ENCODE results near the gene DZIP1L.
"Not testable (repeated sequence)": the region's sequence is repeated elsewhere in the genome, so short reads cannot be mapped to it uniquely, and the experiment has no call there.

Gene DZIP1L

DNA sequence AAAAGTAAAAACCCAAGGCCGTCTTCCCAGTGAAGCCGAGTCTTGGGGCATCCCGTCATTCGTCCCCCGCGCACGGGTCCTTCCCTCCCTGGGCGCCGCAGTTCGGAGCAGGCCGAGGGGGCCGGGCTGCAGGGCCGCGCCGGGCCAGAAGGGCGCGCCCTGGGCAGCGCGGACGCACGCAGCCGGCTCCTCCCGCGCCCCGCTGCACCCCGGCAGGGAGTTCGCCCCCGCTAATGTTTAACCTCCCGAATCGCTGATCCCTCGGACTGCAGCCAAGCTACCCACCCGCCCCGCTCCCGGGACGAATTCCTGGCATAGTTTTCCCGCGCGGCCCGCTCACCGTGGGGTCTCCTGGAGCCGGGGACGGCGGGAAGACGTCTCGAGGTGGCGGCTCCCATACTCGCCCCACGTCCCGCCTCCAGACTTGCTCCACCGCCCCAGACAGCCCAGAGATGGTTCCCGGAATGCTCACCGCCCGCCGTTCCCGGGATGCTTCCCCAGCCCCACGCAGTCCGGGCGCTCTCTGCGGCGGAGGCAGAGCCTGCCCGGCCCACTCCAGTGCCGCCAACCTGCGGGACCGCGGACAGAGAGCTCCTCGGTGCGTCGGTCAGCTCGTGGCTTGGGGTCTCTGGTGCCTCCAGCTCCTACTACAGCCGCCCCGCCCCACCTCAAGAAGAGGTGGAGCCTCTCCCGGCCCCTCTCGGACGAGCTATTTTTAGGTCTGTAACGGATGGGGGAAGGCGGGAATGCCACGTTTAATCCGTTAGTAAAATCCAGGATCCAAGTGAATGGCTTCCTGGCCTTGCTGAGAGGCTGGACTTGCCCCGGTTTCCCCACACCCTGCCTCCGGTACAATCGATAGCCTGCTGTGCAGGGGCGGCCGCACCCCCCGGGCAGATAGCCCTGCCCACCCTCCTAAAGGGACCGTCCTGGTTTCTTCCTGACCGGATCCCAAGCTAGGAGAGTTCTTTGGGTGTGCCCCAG lies at the start of gene DZIP1L:
Gene DZIP1L, minus strand, starts transcription at position 621 of the 984 bp plus-strand sequence. CDS start 11,637 bp downstream, outside the sequence.
- DNase-seq = peak in 40 of 42 donors; percentile 27 to 76 (median 50)
- intact Hi-C loops (cut with DNase I) = loop anchor here (5.0 kb wide), 1 partner anchor 48 kb away; no protein-coding TSS in a partner anchor

DNA sequence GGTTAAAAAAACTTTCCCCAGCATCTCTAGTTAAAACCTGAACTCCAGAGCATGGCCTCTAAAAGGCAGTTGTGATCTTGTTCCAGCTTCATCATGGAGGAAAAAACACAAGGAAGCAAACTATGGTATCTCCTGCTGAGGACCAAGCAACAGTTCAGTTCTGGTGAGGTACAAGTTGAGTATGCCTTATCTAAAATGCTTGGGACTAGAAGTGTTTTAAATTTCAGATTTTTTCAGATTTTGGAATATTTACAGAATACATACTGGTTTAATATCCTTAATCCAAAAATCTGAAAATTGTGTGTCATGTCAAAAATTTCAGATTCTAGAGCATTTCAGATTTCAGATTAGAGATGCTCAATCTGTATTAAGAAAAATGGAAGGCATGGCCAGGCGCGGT lies 49.7 kb upstream of the DZIP1L start:
- intact Hi-C loops (cut with DNase I) = no loop called here
- DNase-seq = no peak

DNA sequence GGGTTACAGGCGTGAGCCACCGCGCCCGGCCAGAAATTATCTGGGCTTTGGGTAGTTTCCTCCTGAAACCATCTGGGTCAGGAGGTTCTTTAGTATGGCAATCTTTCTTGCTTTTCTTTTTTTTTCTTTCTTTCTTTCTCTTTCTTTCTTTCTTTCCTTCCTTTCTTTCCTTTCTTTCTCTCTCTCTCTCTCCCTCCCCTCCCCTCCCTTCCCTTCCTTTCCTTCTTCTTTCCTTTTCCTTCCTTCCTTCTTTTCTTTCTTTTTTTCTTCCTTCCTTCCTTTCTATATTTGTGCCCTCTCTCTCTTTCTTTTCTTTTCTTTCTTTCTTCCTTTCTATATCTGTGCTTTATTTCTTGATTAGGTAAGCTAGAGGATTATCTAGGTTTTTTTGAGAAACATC lies 42.3 kb upstream of the DZIP1L start:
- no peak for DNase-seq
- intact Hi-C loops (cut with DNase I) = no loop called here

GRCh38 chr3:138154534-138154933 lies 39.1 kb upstream of the DZIP1L start:
- intact Hi-C loops (cut with DNase I) = no loop called here
- DNase-seq = no peak

GRCh38 chr3:138148503-138148902 lies 33.1 kb upstream of the DZIP1L start:
- DNase-seq = no peak
- intact Hi-C loops (cut with DNase I) = no loop called here

DNA sequence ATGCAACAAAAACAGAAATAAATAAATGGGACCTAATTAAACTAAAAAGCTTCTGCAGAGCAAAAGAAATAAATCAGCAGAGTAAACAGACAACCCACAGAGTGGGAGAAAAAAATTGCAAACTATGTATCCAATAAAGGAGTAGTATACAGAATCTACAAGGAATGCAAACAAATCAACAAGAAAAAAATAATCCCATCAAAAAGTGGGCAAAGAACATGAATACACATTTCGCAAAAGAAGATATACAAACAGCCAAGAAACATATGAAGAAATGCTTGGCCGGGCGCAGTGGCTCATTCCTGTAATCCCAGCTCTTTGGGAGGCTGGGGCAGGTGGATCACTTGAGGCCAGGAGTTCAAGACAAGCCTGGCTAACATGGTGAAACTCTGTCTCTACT lies 26.8 kb upstream of the DZIP1L start:
- intact Hi-C loops (cut with DNase I); DNase-seq: not testable (repeated sequence)

GRCh38 chr3:138140940-138141339 lies 25.5 kb upstream of the DZIP1L start:
- intact Hi-C loops (cut with DNase I) = no loop called here
- no peak for DNase-seq

GRCh38 chr3:138139691-138140090 lies 24.3 kb upstream of the DZIP1L start:
- DNase-seq = no peak
- intact Hi-C loops (cut with DNase I) = no loop called here

GRCh38 chr3:138137861-138138260 lies 22.5 kb upstream of the DZIP1L start:
- intact Hi-C loops (cut with DNase I) = no loop called here
- no peak for DNase-seq

- intact Hi-C loops (cut with DNase I) = no loop called here
- DNase-seq = no peak
Measured at GRCh38 chr3:138136201-138136600, 20.8 kb upstream of the DZIP1L start.

DNA sequence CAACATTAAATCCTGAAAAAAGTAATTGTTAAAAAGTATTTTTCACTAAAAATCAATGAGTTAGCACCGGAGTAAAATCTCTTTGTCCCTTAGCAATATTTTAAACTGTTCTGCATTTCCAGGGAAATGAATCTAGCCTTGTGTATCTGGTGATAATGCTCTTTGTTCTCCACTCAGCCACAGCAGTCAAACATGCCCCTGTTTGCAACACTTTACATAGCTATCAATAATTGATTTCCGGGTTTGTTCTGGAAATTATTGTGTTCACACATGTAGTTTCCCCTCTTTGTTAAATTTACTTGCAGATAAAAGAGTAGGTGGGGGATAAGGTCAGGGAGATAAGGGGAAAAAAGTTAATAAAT lies 20.4 kb upstream of the DZIP1L start:
- intact Hi-C loops (cut with DNase I) = no loop called here

DNA sequence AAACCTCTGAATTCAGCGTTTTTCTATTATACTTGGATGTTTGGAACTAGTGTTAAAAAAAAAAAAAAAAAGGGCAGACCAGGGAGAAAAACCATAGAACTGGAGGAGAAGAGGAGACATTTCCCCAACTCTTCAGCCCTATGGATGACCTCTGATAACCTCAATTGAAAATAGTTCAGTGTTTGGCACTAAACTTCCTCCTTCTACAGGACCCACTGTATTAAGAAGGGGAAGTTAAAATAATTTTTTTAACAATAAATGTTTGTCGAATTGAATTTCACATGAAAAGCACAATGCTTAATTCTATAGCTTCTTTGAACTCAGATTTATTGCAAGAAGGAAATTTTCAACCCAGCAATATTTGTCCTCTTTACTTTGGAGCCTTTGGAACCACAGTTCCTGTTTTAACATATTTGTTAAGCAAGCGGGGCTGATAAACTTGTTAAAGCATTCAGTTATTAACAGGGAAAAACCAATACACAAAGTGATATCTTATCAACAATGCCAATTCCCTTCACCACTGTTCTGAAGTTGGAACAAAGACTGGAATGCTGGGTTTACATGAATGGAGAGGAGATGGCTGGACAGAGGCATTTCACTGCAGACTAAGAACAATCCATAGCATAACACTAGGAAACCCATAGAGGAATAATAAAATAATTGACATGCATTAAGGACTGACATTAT lies 19.9 kb upstream of the DZIP1L start:
- intact Hi-C loops (cut with DNase I) = no loop called here
- no peak for DNase-seq

More for the DNA sequence above, 20.4 kb upstream of the DZIP1L start:
- no peak for DNase-seq

DNA sequence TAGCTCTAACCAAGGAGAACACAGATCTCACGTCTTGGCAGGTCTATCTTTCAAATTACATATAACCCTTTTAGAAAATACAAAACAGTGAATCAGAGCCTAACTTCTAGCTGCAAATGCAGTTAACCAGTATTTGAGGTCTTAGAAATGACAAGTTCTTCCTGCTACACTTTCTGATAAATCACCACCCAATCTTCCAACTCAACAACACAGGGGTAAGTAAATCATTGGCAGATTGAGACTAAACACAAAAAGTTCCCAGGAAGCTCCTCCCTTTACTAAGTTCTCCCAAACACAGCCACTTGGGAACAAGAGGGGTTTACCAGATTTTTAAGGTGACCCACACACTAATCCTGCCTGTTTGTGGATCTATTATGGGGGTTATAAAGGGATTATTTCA lies 16.8 kb upstream of the DZIP1L start, which contains the start of gene A4GNT:
Gene A4GNT, minus strand, starts transcription at position 152 of the 400 bp plus-strand sequence. CDS start 1,134 bp downstream, outside the sequence.
- intact Hi-C loops (cut with DNase I) = no loop called here
- DNase-seq = no peak

DNA sequence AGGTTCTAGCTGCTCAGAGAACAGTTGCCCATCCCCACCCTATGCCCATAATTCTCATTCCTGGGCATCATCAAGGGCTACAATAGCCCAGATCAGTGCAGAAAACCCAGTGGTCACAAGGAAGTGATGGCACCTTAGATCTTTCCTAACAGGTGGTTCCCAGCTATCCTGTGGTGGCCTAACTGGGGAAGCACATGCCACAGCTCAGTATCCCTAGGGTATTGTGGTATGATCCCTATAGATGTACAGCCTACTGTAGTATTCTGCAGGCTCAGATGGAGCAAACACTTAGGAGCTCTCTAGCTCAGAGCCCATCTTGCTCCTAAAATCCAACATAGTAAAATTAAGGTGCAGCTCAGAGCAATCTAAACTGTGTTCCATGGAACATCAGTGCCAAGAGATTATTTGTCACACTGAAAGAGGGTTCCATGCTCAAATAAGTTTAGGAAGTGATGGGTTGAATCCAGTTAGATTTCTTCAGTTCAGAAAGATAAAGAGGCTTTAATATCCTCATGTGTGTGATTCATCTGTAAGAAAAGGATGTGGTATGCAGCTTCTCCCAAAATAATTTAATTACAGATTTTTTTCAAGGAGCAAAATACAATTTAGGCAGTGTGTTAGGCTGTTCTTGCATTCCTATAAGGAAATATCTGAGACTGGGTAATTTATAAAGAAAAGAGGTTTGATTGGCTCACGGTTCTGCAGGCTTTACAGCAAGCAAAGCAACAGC lies 12.4 kb upstream of the DZIP1L start:
- DNase-seq = no peak
- intact Hi-C loops (cut with DNase I) = no loop called here

DNA sequence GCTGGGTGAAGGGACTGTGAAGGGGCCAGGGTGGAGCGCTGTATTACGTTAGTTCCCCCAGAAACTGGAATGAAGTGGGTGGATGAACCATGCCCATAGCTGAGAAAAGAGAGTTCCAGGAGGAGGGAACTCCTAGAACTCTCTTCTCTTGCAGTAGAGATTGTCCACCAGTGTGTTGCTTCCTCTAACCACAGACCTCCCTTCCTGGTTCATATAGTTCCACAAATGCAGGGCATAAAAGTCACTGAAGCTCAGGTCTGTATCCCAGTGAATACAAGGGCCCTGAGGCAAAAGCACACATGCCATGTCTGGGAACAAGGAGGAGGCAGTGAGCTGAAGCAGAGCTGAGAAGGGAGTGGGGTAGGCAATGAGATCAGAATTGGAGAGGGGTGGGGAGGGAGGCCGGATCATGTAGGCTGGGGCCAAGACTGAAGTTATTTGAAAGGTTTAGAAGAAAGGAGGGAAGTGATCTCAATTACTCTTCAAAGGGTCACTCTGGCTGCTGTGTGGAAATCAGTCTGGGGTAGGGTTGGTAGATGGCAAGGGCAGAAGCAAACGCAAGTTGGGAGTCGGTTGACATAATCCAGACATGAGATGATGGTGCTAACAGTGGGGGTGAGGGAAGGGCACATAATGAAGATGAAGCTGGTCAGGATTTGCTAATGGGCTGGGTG lies 10.3 kb upstream of the DZIP1L start:
- intact Hi-C loops (cut with DNase I) = no loop called here
- DNase-seq = peak in 1 of 42 donors; percentile 38

DNA sequence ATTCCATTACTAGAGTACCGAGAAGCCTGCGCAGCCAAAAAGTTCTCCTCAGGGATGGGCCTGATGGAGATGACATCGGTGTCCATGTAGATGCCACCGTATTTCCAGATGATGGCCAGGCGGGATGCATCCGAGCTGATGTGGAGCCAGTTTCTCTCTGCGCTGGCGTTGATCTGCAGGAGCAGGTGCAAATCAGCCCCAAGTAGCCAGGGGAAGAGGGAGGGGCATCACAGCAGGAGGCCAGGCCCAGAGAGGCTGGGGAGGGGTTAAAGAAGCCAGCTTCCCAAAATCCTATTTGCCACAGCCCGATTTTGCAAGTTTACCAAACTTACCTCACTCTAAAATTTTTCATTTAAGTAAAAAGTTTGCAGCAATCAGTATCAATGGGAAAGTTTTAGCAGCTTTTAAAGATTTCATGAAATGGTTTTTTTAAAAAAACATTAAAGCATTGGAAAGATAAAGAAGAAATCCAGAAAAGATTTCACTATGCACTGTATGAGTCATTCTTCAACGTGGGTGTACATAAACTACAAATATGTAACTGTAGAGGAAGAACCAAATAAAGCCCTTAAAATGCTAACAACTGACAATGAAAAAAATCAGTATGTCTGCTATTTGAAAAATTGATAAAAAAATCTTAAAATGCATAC lies 9.4 kb upstream of the DZIP1L start:
- intact Hi-C loops (cut with DNase I) = no loop called here

DNA sequence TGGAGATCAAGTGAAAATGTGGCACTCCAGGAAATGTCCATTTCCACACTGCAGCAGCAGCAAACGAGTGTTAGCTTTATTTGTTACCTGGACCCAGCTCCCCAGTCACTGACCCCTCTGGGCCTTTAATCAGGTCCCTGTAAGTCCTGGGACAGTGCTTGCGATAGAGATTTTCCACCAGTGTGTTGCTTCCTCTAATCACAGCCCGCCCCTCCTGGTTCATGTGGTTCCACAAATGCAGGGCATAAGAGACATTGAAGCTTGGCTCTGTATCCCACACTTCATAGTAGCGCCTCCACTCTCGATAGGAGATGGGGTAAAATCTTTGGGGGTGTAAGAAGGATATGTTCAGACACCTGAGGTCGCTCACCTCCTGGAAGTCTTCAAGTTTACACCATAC lies 8.8 kb upstream of the DZIP1L start:
- intact Hi-C loops (cut with DNase I) = no loop called here
- peak in 1 of 42 donors; percentile 40 for DNase-seq

More for the DNA sequence above, 9.4 kb upstream of the DZIP1L start:
- peak in 1 of 42 donors; percentile 22 for DNase-seq

DNA sequence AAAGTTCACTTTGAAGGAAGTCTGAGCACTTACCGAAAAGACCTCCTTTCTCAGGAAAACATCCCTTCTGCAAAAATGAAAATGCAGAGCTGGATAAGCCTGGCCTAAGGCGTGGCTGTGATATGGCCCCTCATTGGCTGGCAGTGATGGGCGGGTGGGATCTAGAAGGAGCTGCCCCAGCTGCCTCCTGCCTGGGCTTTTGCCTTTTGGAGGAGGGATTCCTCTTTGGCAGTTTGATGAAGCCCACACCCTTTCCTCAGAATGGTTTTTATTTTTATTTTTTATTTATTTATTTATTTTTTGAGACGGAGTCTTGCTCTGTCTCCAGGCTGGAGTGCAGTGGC lies 4.0 kb upstream of the DZIP1L start:
- DNase-seq = peak in 1 of 42 donors; percentile 17
- intact Hi-C loops (cut with DNase I) = loop anchor here (5.0 kb wide), 1 partner anchor 52 kb away; no protein-coding TSS in a partner anchor

All from head of caudate nucleus (tissue), 42 donors.